Left kidney (tissue), 2 donors: ENCODE data around the gene CD7. TPM values are rescaled to one million over a fixed set of nuclear protein-coding genes. Genes with fewer than 3 reads are reported as not detected.
A peak's percentile ranks its signal among the peaks of the same experiment; 100 is the strongest.

Experiments
- DNase-seq: peaks from one replicate; pipeline ENCODE4 v3.0.0-alpha.2; 2013
- polyA plus RNA-seq: library from polyadenylated mRNA; unstranded; fragments of 120-200 nt; gene quantifications from one replicate; pipeline ENCODE4 v1.2.1, GENCODE V29; 2013; ENCODE audit not compliant: insufficient read length

The CD7 gene
- polyA plus RNA-seq, 1 donor, result 0.18 TPM

GRCh38 chr17:82278786-82279391 lies 38.5 kb downstream of the CD7 start:
- no peak for DNase-seq

- no peak for DNase-seq
These were observed 39.1 kb downstream of the CD7 start for GRCh38 chr17:82278308-82278707.

- no peak for DNase-seq
These were observed 39.6 kb downstream of the CD7 start for GRCh38 chr17:82277851-82278250.

GRCh38 chr17:82276938-82277337 lies 40.5 kb downstream of the CD7 start:
- DNase-seq, result no peak

- DNase-seq, result no peak
These were observed 42.1 kb downstream of the CD7 start for GRCh38 chr17:82275326-82275725.

GRCh38 chr17:82274134-82275020 lies 43.0 kb downstream of the CD7 start:
- DNase-seq, result no peak

GRCh38 chr17:82273327-82274133 lies 43.9 kb downstream of the CD7 start, which contains the start of gene CSNK1D:
CSNK1D (minus strand) TSS chr17:82273700; CDS start chr17:82273381, 319 bp downstream.
- DNase-seq, result peak; percentile 91

GRCh38 chr17:82272495-82273326 lies 44.7 kb downstream of the CD7 start:
- no peak for DNase-seq

- no peak for DNase-seq
These were observed 46.0 kb downstream of the CD7 start for GRCh38 chr17:82271401-82271800.

GRCh38 chr17:82270651-82271050 lies 46.8 kb downstream of the CD7 start:
- no peak for DNase-seq

GRCh38 chr17:82269882-82270500 lies 47.4 kb downstream of the CD7 start:
- DNase-seq, result no peak

- no peak for DNase-seq
These were observed 48.1 kb downstream of the CD7 start for GRCh38 chr17:82269138-82269881.

GRCh38 chr17:82267575-82268379 lies 49.6 kb downstream of the CD7 start:
- DNase-seq, result no peak

GRCh38 chr17:82266142-82266541 lies 51.3 kb downstream of the CD7 start:
- DNase-seq, result no peak

Other genes starting within 250 kb of the CD7 start
- 34.3 TPM for gene FASN, start 219.4 kb downstream of the CD7 start, polyA plus RNA-seq
- 73.9 TPM for gene CCDC57, start 104.8 kb downstream of the CD7 start, polyA plus RNA-seq
- gene SLC16A3, start 88.6 kb downstream of the CD7 start, polyA plus RNA-seq, result 5.6 TPM
- gene CSNK1D, start 43.9 kb downstream of the CD7 start, polyA plus RNA-seq, result 125 TPM
- gene SECTM1, start 16.2 kb upstream of the CD7 start, polyA plus RNA-seq, result 1.3 TPM
- not detected for gene TEX19, start 41.6 kb upstream of the CD7 start, polyA plus RNA-seq
- gene UTS2R, start 54.2 kb upstream of the CD7 start, polyA plus RNA-seq, result 0.40 TPM
- gene HEXD, start 100.7 kb upstream of the CD7 start, polyA plus RNA-seq, result 29.3 TPM
- gene OGFOD3, start 101.0 kb upstream of the CD7 start, polyA plus RNA-seq, result 23.2 TPM
- gene CYBC1, start 133.1 kb upstream of the CD7 start, polyA plus RNA-seq, result 43.3 TPM
- gene NARF, start 141.1 kb upstream of the CD7 start, polyA plus RNA-seq, result 98.1 TPM
- 38.3 TPM for gene FOXK2, start 202.1 kb upstream of the CD7 start, polyA plus RNA-seq